HPDE6-E6E7 (cell line): ENCODE data around the gene SPATA31A6.
"Not testable (repeated sequence)": the region's sequence is repeated elsewhere in the genome, so short reads cannot be mapped to it uniquely, and the experiment has no call there.

Source experiments
- DNase-seq: peaks from one replicate; pipeline ENCODE4 v3.0.0; 2011; ENCODE audit warnings: missing footprints; ENCODE audit errors: extremely low spot score

SPATA31A6 gene

GRCh38 chr9:42183359-42183758, at the start of gene SPATA31A6:
Gene SPATA31A6 (plus strand): TSS chr9:42183659. CDS start chr9:42183688, 29 bp downstream.
- DNase-seq, result not testable (repeated sequence)

- DNase-seq, result not testable (repeated sequence)
Measured at GRCh38 chr9:42160299-42160698, 23.2 kb upstream of the SPATA31A6 start.

- DNase-seq, result not testable (repeated sequence)
Measured at GRCh38 chr9:42219861-42220260, 36.4 kb downstream of the SPATA31A6 start.

GRCh38 chr9:42223230-42223629, 39.8 kb downstream of the SPATA31A6 start:
- not testable (repeated sequence) for DNase-seq

GRCh38 chr9:42233031-42233430, 49.6 kb downstream of the SPATA31A6 start:
- not testable (repeated sequence) for DNase-seq

- not testable (repeated sequence) for DNase-seq
Measured at GRCh38 chr9:42234610-42235009, 51.2 kb downstream of the SPATA31A6 start.

- not testable (repeated sequence) for DNase-seq
Measured at GRCh38 chr9:42235352-42235991, 52.0 kb downstream of the SPATA31A6 start.

- not testable (repeated sequence) for DNase-seq
Measured at GRCh38 chr9:42236097-42236496, 52.6 kb downstream of the SPATA31A6 start.

GRCh38 chr9:42237381-42237780, 53.9 kb downstream of the SPATA31A6 start:
- DNase-seq, result not testable (repeated sequence)

GRCh38 chr9:42238862-42239261, 55.4 kb downstream of the SPATA31A6 start:
- not testable (repeated sequence) for DNase-seq
